ENCODE results near the gene TERT.

Gene TERT

GRCh38 chr5:1317921-1318565 is 23.2 kb upstream of the TERT start:
- no peak for DNase-seq

- DNase-seq = no peak
These were observed 21.9 kb upstream of the TERT start for GRCh38 chr5:1316588-1317340.

- peak; percentile 42 for DNase-seq
These were observed 21.1 kb upstream of the TERT start for GRCh38 chr5:1315709-1316587.

- no peak for DNase-seq
These were observed 20.3 kb upstream of the TERT start for GRCh38 chr5:1315018-1315708.

GRCh38 chr5:1314564-1314982 is 19.7 kb upstream of the TERT start:
- no peak for DNase-seq

GRCh38 chr5:1312993-1313833 is 18.3 kb upstream of the TERT start:
- no peak for DNase-seq

- DNase-seq = no peak
These were observed 17.3 kb upstream of the TERT start for GRCh38 chr5:1312206-1312605.

GRCh38 chr5:1311439-1312055 is 16.7 kb upstream of the TERT start:
- no peak for DNase-seq

GRCh38 chr5:1310118-1310517 is 15.2 kb upstream of the TERT start:
- DNase-seq = no peak

- DNase-seq = no peak
These were observed 9.2 kb upstream of the TERT start for GRCh38 chr5:1304033-1304432.

- DNase-seq = no peak
These were observed 7.4 kb upstream of the TERT start for GRCh38 chr5:1302258-1302657.

- DNase-seq = no peak
These were observed 5.8 kb upstream of the TERT start for GRCh38 chr5:1300581-1301083.

- no peak for DNase-seq
These were observed 5.1 kb upstream of the TERT start for GRCh38 chr5:1299961-1300360.

- DNase-seq = no peak
These were observed 4.6 kb upstream of the TERT start for GRCh38 chr5:1299511-1299850.

GRCh38 chr5:1298723-1299510 is 4.0 kb upstream of the TERT start:
- no peak for DNase-seq

GRCh38 chr5:1298067-1298551 is 3.2 kb upstream of the TERT start:
- no peak for DNase-seq

- DNase-seq = no peak
These were observed 2.4 kb upstream of the TERT start for GRCh38 chr5:1297243-1297642.

- no peak for DNase-seq
These were observed 776 bp upstream of the TERT start for GRCh38 chr5:1295650-1296037.

GRCh38 chr5:1294206-1294834 is 548 bp downstream of the TERT start:
- DNase-seq = no peak
